ENCODE results near the gene CMBL. TPM values are rescaled to one million over a fixed set of nuclear protein-coding genes. Genes with fewer than 3 reads are reported as not detected.
A peak's percentile ranks its signal among the peaks of the same experiment; 100 is the strongest.

The CMBL gene
- total RNA-seq, 1 donor from 2014 or later, result 32.9 TPM

DNA sequence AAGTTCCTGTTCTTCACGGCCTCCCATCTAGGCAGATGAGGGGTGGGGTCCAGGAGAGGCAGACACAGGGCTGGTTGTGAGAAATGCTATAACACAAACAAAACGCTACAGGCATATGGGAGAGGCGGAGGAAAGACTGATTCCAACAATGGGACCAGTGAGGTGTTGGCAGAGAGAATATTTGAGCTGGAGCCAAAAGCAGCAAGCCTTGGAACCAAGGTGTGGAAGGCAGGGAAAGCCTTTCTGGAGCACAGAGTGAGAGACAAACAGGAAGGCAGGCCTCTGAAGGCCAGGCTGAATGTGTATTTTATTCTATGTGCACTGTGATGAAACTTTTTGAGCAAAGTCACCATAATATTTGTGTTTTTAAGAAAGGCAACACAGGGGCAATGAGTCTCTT lies 60.9 kb downstream of the CMBL start:
- H3K4me1 Mint-ChIP-seq (ENCODE audit: unreplicated experiment), result peaks cover 18% of the 10 kb centered on the region
- H3K36me3 Mint-ChIP-seq, result peaks cover 11% of the 10 kb centered on the region
- peak overlapping the region; percentile 29 for H3K4me3 Mint-ChIP-seq
- no peak overlapping the region for H3K27ac Mint-ChIP-seq
- TF ChIP-seq, protein P1, sequence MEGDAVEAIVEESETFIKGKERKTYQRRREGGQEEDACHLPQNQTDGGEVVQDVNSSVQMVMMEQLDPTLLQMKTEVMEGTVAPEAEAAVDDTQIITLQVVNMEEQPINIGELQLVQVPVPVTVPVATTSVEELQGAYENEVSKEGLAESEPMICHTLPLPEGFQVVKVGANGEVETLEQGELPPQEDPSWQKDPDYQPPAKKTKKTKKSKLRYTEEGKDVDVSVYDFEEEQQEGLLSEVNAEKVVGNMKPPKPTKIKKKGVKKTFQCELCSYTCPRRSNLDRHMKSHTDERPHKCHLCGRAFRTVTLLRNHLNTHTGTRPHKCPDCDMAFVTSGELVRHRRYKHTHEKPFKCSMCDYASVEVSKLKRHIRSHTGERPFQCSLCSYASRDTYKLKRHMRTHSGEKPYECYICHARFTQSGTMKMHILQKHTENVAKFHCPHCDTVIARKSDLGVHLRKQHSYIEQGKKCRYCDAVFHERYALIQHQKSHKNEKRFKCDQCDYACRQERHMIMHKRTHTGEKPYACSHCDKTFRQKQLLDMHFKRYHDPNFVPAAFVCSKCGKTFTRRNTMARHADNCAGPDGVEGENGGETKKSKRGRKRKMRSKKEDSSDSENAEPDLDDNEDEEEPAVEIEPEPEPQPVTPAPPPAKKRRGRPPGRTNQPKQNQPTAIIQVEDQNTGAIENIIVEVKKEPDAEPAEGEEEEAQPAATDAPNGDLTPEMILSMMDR (conservative IDR thresholded peaks at IDR 0.05), result no peak
- no peaks in the 10 kb centered on the region for H3K9me3 Mint-ChIP-seq
- no peak for DNase-seq (ENCODE audit: extremely low spot score, unreplicated experiment)
- H3K27me3 Mint-ChIP-seq, result peaks cover 4% of the 10 kb centered on the region

DNA sequence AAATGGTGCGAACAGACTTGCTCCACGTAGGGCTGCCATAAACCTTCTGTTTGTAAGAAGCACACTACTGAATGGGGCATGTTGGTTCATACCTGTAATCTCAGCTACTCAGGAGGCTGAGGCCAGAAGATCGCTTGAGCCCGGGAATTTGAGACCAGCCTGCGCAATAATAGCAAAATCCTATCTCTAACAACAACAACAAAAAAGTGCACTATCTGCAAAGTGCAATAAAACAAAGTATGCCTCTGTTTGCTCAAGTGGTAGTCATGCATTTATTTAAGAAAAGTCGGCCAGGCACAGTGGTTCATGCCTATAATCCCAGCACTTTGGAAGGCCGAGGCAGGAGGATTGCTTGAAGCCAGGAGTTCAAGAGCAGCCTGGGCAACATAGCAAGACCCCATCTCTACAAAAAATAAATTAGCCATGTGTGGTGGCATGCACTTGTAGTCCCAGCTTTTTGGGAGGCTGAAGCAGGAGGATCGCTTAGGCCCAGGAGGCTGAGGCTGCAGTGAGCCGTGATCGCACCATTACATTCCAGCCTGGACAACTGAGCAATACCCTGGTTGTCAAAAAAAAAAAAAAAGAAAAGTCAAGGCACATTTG lies 63.3 kb downstream of the CMBL start:
- Mint-ChIP-seq H3K36me3 (peaks cover 7% of the 10 kb centered on the region), H3K27me3 (no peaks in the 10 kb centered on the region), H3K4me1 (ENCODE audit: unreplicated experiment) (peaks cover 9% of the 10 kb centered on the region), H3K9me3 (no peaks in the 10 kb centered on the region), H3K4me3 (no peak overlapping the region), H3K27ac (no peak overlapping the region)
- TF ChIP-seq, protein P1 (conservative IDR thresholded peaks at IDR 0.05), result no peak
- no peak for DNase-seq (ENCODE audit: extremely low spot score, unreplicated experiment)

DNA sequence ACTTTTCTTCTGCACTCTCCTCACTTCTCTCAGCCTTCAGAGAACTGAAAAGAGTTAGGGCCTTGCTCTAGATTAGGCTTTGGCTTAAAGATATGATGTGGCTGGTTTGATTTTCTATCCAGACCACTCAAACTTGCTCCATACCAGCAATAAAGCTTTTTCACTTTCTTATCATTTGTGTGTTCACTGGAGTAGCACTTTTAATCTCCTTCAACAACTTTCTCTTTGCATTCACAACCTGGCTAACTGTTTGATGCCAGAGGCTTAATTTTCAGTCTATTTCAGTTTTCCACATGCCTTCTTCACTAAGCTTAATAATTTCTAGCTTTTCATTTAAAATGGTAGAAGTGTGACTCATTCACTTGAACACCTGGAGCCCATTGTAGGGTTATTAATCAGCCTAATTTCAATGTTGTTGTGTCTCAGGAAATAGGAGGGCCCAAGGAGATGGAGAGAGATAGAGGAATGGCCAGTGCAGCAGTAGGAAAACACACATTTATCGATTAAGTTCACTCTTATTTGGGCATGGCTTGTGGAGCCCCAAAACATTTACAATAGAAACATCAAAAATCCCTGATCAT lies 64.0 kb downstream of the CMBL start:
- Mint-ChIP-seq H3K4me3 (no peak overlapping the region), H3K27me3 (no peaks in the 10 kb centered on the region)

DNA sequence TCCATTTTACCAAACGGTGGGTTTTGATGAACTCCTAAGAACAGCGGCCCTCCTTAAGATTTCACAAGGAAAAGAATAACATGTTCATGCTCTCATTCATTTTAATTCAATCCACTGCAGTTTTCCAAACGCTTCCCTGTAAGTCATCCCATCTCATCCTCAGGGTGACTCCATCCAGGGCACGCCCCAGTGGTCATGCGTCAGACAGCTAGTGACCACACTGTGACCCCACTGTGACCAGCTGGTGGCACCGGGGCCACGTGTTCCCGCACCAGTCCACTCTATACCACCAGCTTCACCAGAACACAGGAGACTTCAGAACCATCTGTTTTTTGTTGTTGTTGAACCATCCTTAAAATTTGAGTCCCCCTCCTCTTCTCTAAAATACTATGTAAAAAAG lies 72.4 kb downstream of the CMBL start:
- H3K9me3 Mint-ChIP-seq, result no peaks in the 10 kb centered on the region
- no peaks in the 10 kb centered on the region for H3K27me3 Mint-ChIP-seq
- H3K27ac Mint-ChIP-seq, result no peak overlapping the region
- TF ChIP-seq, protein P1 (conservative IDR thresholded peaks at IDR 0.05), result no peak
- H3K36me3 Mint-ChIP-seq, result peaks cover 37% of the 10 kb centered on the region
- H3K4me1 Mint-ChIP-seq (ENCODE audit: unreplicated experiment), result no peaks in the 10 kb centered on the region
- DNase-seq (ENCODE audit: extremely low spot score, unreplicated experiment), result no peak
- no peak overlapping the region for H3K4me3 Mint-ChIP-seq

More for the DNA sequence above, 64.0 kb downstream of the CMBL start:
- TF ChIP-seq, protein P1 (conservative IDR thresholded peaks at IDR 0.05), result no peak
- Mint-ChIP-seq H3K27ac (no peak overlapping the region), H3K9me3 (no peaks in the 10 kb centered on the region), H3K4me1 (ENCODE audit: unreplicated experiment) (peaks cover 7% of the 10 kb centered on the region), H3K36me3 (peaks cover 10% of the 10 kb centered on the region)
- DNase-seq (ENCODE audit: extremely low spot score, unreplicated experiment), result no peak

DNA sequence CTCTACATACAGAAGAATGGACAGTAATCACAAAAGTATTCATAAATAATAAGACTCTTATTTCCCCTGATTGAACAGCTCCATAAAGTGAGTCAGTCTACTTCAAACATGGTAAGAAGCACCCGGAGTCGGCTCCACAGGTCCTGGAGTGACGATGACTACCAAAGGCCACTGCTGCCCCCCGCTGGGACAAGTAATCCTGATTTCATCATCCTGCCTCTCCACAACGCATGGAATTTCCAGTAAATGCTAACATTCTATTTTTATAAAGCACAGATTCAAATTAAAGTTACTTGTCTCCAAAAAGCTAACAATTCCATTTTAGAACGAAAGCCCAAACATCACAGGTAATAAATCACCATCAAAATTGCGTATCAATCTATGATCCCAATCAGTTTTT lies 74.2 kb downstream of the CMBL start:
- H3K27ac Mint-ChIP-seq, result peak overlapping the region; percentile 34
- no peak for DNase-seq (ENCODE audit: extremely low spot score, unreplicated experiment)
- H3K4me1 Mint-ChIP-seq (ENCODE audit: unreplicated experiment), result no peaks in the 10 kb centered on the region
- TF ChIP-seq, protein P1 (conservative IDR thresholded peaks at IDR 0.05), result peak; percentile 65
- peaks cover 36% of the 10 kb centered on the region for H3K36me3 Mint-ChIP-seq
- no peaks in the 10 kb centered on the region for H3K9me3 Mint-ChIP-seq
- H3K27me3 Mint-ChIP-seq, result no peaks in the 10 kb centered on the region
- no peak overlapping the region for H3K4me3 Mint-ChIP-seq
